DND-41 (cell line): ENCODE data around the gene GRIN2A.

ENCODE experiments used
- CTCF ChIP-seq: IDR thresholded peaks from 2 replicates; pipeline ENCODE4 v1.5.1; 2012; ENCODE audit warnings: borderline replicate concordance, low read length, moderate library complexity, mild to moderate bottlenecking; ENCODE audit not compliant: poor library complexity, severe bottlenecking; ENCODE audit errors: extremely low read depth
- EZH2 ChIP-seq: IDR thresholded peaks from 3 replicates; pipeline ENCODE4 v1.6.1; 2012; ENCODE audit warnings: borderline replicate concordance, low read depth, mild to moderate bottlenecking, moderate library complexity, low read length, inconsistent platforms; ENCODE audit not compliant: severe bottlenecking

GRCh38 chr16:9798474-9798873, 383.8 kb downstream of the GRIN2A start:
- TF ChIP-seq CTCF (no peak), EZH2 (no peak)
